Keratinocyte (primary cell): ENCODE measurements around the gene RIGI. TPM values are rescaled to one million over a fixed set of nuclear protein-coding genes. Genes with fewer than 3 reads are reported as not detected.

ENCODE experiments used
- DNase-seq: peaks from one replicate; pipeline ENCODE4 v3.0.0-alpha.2; 2011; ENCODE audit warnings: low read depth, missing footprints, low spot score
- FAIRE-seq: peaks from 2 replicates; lab custom pipeline; 2011; peaks lifted over from hg19 to GRCh38; lab: Jason Lieb, UNC
- H2AFZ ChIP-seq: 2 replicates; pipeline ENCODE4 v1.6.0; 2012; ENCODE audit warnings: low read length, control low read depth, inconsistent platforms; ENCODE audit not compliant: control insufficient read depth
- H3K27ac ChIP-seq: 2 replicates; pipeline ENCODE4 v1.5.1; 2011; ENCODE audit warnings: low read length; ENCODE audit not compliant: control insufficient read depth, insufficient read depth
- H3K27me3 ChIP-seq: 3 replicates; pipeline ENCODE4 v1.6.0; 2011; ENCODE audit warnings: low read length; ENCODE audit not compliant: control insufficient read depth, insufficient read depth; ENCODE audit errors: extremely low read depth
- H3K36me3 ChIP-seq, 2 experiments: 2 replicates in 1 of 2; 3 replicates in 1 of 2; pipeline ENCODE4 v1.5.1; 2011; ENCODE audit warnings: low read length in 2 of 2, mild to moderate bottlenecking in 1 of 2; ENCODE audit not compliant: control insufficient read depth in 2 of 2, insufficient read depth in 2 of 2; ENCODE audit errors: extremely low read depth in 1 of 2
- H3K4me1 ChIP-seq: 3 replicates; pipeline ENCODE4 v1.5.1; 2011; ENCODE audit warnings: low read length; ENCODE audit not compliant: control insufficient read depth, insufficient read depth; ENCODE audit errors: extremely low read depth
- H3K4me2 ChIP-seq: 3 replicates; pipeline ENCODE4 v1.6.0; 2011; ENCODE audit warnings: low read depth, low read length; ENCODE audit not compliant: control insufficient read depth, insufficient read depth; ENCODE audit errors: extremely low read depth
- H3K4me3 ChIP-seq, 3 experiments: fragments of 200-600 bp in 1 of 3; sonication (generic) in 1 of 3; 2 replicates in 2 of 3; 3 replicates in 1 of 3; pipeline ENCODE4 v1.5.1; 2011 to 2016; ENCODE audit warnings: low read length in 3 of 3, mild to moderate bottlenecking in 3 of 3, control low read depth in 2 of 3, inconsistent platforms in 1 of 3, low read depth in 1 of 3, mixed read lengths in 1 of 3, mixed run types in 1 of 3, moderate library complexity in 1 of 3; ENCODE audit not compliant: control insufficient read depth in 2 of 3, insufficient read depth in 2 of 3; ENCODE audit errors: extremely low read depth in 1 of 3
- H3K79me2 ChIP-seq: 2 replicates; pipeline ENCODE4 v1.6.0; 2012; ENCODE audit warnings: low read length; ENCODE audit not compliant: control insufficient read depth, insufficient read depth
- H3K9ac ChIP-seq: 3 replicates; pipeline ENCODE4 v1.6.0; 2011; ENCODE audit warnings: low read length; ENCODE audit not compliant: control insufficient read depth, insufficient read depth; ENCODE audit errors: extremely low read depth
- H3K9me1 ChIP-seq: 3 replicates; pipeline ENCODE4 v1.6.0; 2011; ENCODE audit warnings: low read length; ENCODE audit not compliant: control insufficient read depth, insufficient read depth; ENCODE audit errors: extremely low read depth
- H3K9me3 ChIP-seq: 2 replicates; pipeline ENCODE4 v1.5.1; 2012; ENCODE audit warnings: low read depth, low read length; ENCODE audit not compliant: control insufficient read depth
- H4K20me1 ChIP-seq: 3 replicates; pipeline ENCODE4 v1.6.0; 2011; ENCODE audit warnings: low read length; ENCODE audit not compliant: control insufficient read depth, insufficient read depth; ENCODE audit errors: extremely low read depth
- EZH2 ChIP-seq: IDR thresholded peaks from one replicate; pipeline ENCODE4 v1.6.1; 2012; ENCODE audit warnings: inconsistent platforms, mild to moderate bottlenecking, low read length, moderate library complexity
- dilution Hi-C: fragments of 300-500 bp; cut with MboI; formaldehyde crosslinking; loops from one replicate; pipeline ENCODE4 v1.7.0; 2020; ENCODE audit warnings: low sequenced_read_pairs; ENCODE audit not compliant: extremely low pct_ligation_motif_present
- polyA plus RNA-seq, 5 experiments: library from polyadenylated mRNA; depleted of rRNA in 3 of 5; stranded (reverse) in 3 of 5; stranded (forward) in 1 of 5; unstranded in 1 of 5; fragments of >200 nt; gene quantifications; 1 replicate in 1 of 5; 2 replicates in 3 of 5; 3 replicates in 1 of 5; pipeline versions ENCODE4 v1.2.1 to v1.2.3, GENCODE V29; 2011 to 2012; ENCODE audit warnings: missing spikeins in 2 of 5, low read depth in 1 of 5, low replicate concordance in 1 of 5
- TF ChIP-seq, protein P1 (sequence below), 3 experiments: IDR thresholded peaks in 1 of 3; conservative IDR thresholded peaks in 1 of 3; optimal IDR thresholded peaks in 1 of 3; 2 replicates in 2 of 3; 3 replicates in 1 of 3; pipeline versions ENCODE3 to v1.5.1; 2011; ENCODE audit warnings: low read length in 3 of 3, mild to moderate bottlenecking in 3 of 3, moderate library complexity in 2 of 3, control low read depth in 1 of 3, inconsistent platforms in 1 of 3; ENCODE audit not compliant: insufficient read depth in 2 of 3; ENCODE audit errors: extremely low read depth in 1 of 3

Gene RIGI
- polyA plus RNA-seq, 1 donor (not counting 4 experiments of a cell fraction or from before 2014, with no cell fraction given) = 31.4 TPM

DNA sequence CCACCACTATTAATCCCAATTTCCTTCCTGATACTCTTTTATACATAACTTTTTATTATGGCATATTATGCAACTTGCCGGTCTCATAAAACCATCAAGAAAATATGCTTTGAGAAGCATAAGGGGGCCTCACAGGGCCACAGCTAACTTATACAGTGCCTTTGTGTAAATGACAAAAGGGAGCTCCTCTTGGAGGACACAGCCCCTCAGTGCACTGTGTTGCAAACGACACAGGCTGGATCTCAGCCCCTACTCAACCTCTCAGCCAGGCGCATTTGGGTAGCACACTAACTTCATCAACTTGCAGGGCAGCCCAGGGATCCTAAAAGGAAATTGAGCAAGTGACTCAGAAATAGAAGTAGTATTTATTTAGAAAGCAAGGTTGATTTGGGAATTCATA, 35.4 kb downstream of the RIGI start:
- no peaks in the 10 kb centered on the region for H3K9me1 ChIP-seq
- TF ChIP-seq, protein P1, sequence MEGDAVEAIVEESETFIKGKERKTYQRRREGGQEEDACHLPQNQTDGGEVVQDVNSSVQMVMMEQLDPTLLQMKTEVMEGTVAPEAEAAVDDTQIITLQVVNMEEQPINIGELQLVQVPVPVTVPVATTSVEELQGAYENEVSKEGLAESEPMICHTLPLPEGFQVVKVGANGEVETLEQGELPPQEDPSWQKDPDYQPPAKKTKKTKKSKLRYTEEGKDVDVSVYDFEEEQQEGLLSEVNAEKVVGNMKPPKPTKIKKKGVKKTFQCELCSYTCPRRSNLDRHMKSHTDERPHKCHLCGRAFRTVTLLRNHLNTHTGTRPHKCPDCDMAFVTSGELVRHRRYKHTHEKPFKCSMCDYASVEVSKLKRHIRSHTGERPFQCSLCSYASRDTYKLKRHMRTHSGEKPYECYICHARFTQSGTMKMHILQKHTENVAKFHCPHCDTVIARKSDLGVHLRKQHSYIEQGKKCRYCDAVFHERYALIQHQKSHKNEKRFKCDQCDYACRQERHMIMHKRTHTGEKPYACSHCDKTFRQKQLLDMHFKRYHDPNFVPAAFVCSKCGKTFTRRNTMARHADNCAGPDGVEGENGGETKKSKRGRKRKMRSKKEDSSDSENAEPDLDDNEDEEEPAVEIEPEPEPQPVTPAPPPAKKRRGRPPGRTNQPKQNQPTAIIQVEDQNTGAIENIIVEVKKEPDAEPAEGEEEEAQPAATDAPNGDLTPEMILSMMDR (optimal IDR thresholded peaks at IDR 0.05 in 1 of 3, IDR thresholded peaks at IDR 0.05 in 1 of 3, conservative IDR thresholded peaks at IDR 0.05 in 1 of 3; ENCODE audit: extremely low read depth in 1 of 3, insufficient read depth in 2 of 3, low read length in 3 of 3) = no peak
- TF ChIP-seq EZH2 = no peak
- H3K79me2 ChIP-seq = no peaks in the 10 kb centered on the region
- dilution Hi-C loops = no loop called here
- H3K4me1 ChIP-seq = no peaks in the 10 kb centered on the region
- DNase-seq = no peak
- H3K36me3 ChIP-seq = peaks cover 8 to 24% of the 10 kb centered on the region in 2 experiments
- H3K4me2 ChIP-seq = no peak overlapping the region
- no peak overlapping the region for H3K27ac ChIP-seq
- no peak for FAIRE-seq
- H3K9ac ChIP-seq = no peak overlapping the region
- H4K20me1 ChIP-seq = no peaks in the 10 kb centered on the region
- no peaks in the 10 kb centered on the region for H3K9me3 ChIP-seq
- H3K4me3 ChIP-seq = no peak overlapping the region
- H2AFZ ChIP-seq = no peak overlapping the region
- no peaks in the 10 kb centered on the region for H3K27me3 ChIP-seq

DNA sequence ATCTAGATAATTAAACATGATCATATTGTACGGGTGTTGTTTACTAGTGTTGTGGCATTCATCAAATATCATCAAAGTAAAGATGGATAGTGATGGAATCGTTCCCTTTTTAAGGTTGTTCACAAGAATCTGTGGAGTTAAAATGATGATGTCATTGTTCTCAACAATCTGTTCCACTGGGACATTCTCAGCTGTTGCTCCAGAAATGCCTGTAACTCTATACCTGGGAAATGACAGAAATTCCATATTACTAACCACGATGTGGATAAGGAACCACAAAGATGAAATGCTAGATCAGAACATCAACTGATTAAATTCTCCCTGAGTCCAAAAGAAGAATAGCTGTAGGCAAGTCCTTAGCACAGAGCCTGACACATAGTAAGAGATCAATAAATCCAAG, 38.0 kb downstream of the RIGI start:
- DNase-seq = no peak
- H3K4me1 ChIP-seq = no peaks in the 10 kb centered on the region
- H3K9me1 ChIP-seq = no peaks in the 10 kb centered on the region
- FAIRE-seq = no peak
- no peak overlapping the region for H2AFZ ChIP-seq
- H3K27ac ChIP-seq = no peak overlapping the region
- no peak overlapping the region for H3K4me3 ChIP-seq
- peaks cover 8 to 39% of the 10 kb centered on the region in 2 experiments for H3K36me3 ChIP-seq
- dilution Hi-C loops = no loop called here
- no peaks in the 10 kb centered on the region for H3K9me3 ChIP-seq
- H3K4me2 ChIP-seq = no peak overlapping the region
- H3K9ac ChIP-seq = no peak overlapping the region
- TF ChIP-seq EZH2 = no peak
- TF ChIP-seq, protein P1 (optimal IDR thresholded peaks at IDR 0.05 in 1 of 3, IDR thresholded peaks at IDR 0.05 in 1 of 3, conservative IDR thresholded peaks at IDR 0.05 in 1 of 3; ENCODE audit: extremely low read depth in 1 of 3, insufficient read depth in 2 of 3, low read length in 3 of 3) = no peak
- no peaks in the 10 kb centered on the region for H3K27me3 ChIP-seq
- no peaks in the 10 kb centered on the region for H3K79me2 ChIP-seq
- H4K20me1 ChIP-seq = no peaks in the 10 kb centered on the region
